ENCODE data around the gene ANKDD1A.

DNA sequence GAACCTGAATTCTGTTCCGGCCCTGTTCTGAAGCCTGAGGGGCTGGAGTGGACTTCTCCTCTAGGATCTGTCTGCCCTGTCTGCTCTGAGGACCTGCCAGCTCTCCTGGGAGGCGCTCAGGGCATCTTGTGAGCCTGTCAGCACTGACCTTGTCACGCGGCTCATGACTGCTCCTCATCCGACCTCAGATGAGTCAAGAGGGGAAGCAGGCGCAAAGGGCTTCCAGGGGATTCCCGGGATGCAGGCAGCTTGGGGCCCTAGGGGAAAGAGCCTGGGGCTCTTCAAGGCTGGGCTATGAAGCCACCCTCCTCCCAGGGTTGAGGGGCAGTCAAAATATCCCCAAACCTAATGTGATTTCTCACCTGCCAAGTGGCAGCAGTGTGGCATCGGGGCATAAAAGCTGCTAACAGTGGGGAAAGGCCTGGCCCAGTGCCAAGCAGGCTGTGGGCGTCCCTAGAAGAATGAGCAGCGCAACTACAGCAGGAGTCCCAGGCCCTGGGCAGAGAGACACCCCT, 27.6 kb upstream of the ANKDD1A start:
- TF ChIP-seq, protein P1, sequence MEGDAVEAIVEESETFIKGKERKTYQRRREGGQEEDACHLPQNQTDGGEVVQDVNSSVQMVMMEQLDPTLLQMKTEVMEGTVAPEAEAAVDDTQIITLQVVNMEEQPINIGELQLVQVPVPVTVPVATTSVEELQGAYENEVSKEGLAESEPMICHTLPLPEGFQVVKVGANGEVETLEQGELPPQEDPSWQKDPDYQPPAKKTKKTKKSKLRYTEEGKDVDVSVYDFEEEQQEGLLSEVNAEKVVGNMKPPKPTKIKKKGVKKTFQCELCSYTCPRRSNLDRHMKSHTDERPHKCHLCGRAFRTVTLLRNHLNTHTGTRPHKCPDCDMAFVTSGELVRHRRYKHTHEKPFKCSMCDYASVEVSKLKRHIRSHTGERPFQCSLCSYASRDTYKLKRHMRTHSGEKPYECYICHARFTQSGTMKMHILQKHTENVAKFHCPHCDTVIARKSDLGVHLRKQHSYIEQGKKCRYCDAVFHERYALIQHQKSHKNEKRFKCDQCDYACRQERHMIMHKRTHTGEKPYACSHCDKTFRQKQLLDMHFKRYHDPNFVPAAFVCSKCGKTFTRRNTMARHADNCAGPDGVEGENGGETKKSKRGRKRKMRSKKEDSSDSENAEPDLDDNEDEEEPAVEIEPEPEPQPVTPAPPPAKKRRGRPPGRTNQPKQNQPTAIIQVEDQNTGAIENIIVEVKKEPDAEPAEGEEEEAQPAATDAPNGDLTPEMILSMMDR (IDR thresholded peaks at IDR 0.05) = no peak
- peak in 1 of 3 donors; percentile 20 for TF ChIP-seq POLR2AphosphoS5 (IDR thresholded peaks at IDR 0.05)

All from transverse colon (tissue), 4 donors.